HG02943 (cell line): ENCODE results near the gene ITGB5.
"Not testable (repeated sequence)": the region's sequence is repeated elsewhere in the genome, so short reads cannot be mapped to it uniquely, and the experiment has no call there.

ENCODE experiments used
- ATAC-seq: cut with Tn5 transposase; IDR thresholded peaks from one replicate; pipeline ENCODE4 v1.9.1; 2021; ENCODE audit warnings: mild to moderate bottlenecking, low read depth, moderate library complexity; ENCODE audit not compliant: unreplicated experiment

ITGB5 gene

DNA sequence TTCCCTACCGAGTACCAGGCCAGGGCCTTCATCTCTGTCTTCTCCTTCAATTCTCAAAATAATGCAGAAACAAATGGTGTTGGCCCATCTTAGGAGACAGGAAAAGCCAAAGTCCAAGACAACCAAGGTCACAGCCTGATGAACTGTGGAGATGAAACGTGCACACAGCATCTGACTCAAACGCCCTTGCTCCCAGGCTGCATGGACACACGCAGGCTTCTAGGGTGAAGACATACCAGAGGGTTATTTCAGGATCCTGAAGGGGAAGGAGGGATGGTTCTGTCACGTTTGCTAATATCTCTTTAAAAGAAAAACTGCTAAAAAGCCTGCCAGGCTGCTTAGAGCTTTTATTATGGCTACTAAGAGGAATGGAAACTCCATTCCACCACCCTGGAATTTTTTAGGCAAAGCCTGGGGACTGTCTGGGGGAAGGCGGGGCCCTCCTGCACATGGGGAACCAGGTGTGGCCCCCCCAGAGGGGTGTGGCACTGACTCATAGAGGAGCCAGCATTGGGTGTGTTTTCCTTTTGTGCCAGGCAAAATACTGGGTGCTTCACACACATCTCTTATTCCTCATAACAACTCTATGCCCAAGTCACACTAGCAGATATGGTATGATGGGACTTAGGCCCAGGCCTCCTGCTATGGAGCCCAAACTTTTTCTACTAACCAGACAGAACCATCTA, 94.0 kb downstream of the ITGB5 start:
- ATAC-seq, result no peak

DNA sequence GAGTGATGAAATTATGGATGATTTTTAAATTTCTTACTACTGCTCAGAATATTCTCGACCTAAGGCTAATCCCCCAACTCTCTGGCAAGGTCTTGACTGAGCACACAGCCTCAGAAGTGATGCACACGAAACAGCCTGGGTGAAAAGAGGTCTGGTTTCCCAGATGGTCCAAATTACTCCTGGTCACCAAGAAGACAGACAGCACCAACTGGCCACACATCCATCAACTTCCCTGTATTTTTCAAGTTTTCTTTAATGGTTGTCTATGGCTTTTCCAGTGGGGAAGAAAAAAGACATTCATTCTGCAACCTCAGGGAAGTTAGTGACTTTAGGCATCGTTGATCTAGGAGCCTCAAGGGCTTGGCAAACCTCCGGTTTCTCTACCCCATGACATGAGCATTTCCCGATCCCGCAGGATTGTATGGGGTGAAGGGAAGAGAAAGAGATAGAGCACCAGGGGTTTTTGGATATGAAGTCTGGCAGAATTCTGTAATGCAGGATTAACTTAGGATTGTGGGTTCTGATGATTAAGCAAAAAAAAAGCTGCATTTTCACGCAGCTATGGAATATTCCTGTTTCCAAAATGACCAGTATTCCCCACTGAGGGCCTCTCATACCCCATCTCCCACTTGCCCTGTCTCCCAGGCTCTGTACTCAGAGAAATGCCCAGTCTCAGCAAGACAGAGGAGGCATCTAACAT, 94.7 kb downstream of the ITGB5 start:
- no peak for ATAC-seq

DNA sequence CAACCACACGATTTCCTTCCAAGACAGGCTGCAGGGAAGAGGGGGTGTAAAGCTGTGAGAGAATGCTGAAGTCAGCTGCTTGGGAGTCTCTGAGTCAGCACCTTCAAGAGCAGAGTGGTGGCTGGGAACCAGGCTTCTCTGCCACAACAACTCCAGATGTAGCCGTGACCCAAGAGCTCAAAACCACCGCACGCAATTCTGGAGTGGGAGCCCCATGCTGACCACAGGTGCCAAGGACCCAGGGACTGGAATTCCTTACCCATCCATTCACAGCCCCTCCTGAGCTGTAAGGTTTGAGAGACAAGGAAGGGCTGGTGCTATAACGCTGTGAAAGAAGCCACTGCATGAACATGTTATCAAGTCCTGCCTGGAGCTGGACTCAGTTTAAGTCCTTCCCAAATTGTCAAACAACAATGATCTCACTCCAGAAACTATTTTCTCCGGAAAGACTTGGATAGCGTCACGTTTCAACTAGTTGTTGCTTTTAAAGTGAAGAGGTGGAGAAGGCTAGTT, 95.5 kb downstream of the ITGB5 start:
- no peak for ATAC-seq

GRCh38 chr3:124791142-124791541, 96.0 kb downstream of the ITGB5 start:
- ATAC-seq, result no peak

DNA sequence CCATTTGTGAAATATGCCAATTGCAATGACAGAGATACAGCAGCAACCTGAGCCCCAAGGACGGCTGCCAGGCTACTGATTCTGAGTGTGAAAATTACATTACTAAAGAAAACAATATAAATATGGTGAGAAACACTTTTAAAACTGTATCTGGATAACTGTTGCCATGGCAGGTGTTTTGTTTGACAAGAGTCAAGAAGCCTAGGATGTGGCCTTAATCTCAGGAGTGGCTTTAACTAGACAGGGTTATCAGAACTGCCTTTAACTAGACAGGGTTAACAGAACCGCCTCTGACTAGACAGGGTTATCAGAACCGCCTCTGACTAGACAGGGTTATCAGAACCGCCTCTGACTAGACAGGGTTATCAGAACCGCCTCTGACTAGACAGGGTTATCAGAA, 98.1 kb downstream of the ITGB5 start:
- not testable (repeated sequence) for ATAC-seq

DNA sequence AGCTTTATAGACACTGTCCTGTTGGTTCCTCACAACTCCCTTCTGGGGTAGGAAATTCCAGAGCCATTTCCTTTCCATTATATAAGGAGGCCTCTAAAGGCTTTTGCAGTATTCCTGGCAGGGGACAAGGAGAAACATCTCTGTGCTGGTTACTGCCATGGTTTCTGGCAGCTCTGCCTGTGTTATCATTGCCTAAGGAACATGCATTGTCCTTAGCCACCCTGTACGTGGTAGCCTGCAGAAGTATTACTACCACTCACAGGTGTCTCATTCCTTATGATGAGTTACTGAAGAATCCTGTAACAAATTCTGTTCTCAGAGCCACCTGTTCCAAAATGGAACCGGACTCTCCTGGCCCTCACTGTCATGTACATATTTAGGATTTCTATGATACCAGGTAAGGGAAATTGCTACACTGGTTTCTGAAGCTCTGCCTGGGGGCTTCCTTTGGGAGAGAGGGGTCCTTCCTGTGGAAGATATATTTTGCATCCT, 98.9 kb downstream of the ITGB5 start:
- ATAC-seq, result no peak

DNA sequence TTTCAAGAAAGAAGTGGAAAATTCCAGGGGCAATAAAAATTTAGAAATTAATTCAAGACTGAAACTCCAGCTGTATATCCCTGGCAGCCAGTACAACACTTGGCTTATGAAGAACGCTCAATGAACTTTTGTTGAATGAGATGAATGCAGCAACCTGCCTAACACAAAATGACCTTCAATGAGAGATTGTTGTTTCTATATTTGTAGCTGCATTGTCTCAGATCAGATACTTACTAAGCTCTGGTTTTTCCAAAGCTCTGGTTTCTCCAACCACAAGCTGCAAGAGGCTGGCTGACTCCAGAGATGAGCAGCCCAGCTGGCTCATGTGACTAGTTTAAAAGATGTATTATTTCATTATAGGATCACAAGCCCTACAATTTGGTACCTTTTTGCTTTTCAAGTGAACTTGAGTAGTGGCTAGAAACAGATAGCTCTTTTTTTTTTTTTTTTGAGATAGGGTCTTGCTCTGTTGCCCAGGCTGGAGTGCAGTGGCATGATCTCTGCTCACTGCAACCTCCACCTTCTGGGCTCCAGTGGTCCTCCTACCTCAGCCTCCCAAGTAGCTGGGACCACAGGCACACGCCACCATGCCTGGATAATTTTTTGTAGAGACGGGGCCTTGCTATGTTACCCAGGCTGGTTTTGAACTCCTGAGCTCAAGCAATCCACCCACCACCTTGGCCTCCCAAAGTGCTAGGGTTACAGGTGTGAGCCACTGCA, 99.5 kb downstream of the ITGB5 start:
- no peak for ATAC-seq

- ATAC-seq, result no peak
Observed at GRCh38 chr3:124786511-124787241, 100.5 kb downstream of the ITGB5 start.

GRCh38 chr3:124785973-124786372, 101.2 kb downstream of the ITGB5 start:
- no peak for ATAC-seq

DNA sequence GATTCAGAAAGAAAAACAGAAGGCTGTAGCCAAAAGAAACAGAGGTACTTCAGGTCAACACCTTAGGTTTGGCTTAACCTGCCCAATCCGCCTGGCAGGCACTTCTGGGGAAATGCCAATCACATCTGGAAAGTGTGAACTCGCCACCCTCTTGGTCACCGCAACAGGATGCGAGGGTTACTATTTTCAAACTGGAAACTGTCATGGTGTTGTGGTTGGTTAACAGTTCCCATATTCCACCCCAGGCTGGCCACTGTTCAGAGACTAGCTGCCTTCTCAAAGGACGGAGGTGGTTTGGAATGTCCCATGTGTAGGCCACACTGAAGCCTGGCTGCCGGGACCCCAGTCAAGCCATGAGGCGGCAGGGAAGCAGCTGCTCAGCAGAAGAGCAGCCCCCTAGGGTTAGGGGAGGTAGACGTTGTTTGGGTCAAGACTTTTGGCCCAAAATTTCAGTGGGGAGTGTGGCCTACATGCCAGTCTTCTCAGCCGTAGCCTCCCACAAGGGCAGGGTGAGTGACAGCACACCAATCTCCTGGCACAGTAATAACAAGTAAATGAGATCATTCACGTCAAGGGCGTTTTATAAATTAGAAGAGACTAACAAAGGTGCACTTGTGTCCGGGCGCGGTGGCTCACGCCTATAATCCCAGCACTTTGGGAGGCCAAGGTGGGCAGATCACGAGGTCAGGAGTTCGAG, 102.3 kb downstream of the ITGB5 start:
- ATAC-seq, result peak; percentile 67

DNA sequence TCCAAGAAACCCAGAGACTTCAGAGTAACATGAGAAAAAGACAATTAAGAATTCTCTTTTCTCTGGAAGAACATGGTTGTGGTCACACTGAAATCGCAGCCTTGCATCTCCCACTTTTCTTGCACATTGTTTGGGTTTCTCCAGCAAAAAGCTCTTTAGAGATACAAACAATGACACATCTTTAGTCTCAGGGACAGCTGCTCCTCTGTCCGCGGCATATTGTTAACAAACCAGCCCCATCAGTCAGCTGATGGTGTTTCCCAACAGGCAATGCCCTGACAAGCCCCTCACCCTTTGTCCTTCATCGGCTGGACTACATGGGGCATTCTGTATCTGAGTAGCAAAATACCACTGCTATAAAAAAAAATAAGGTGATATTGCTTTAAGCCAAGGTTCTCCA, 103.5 kb downstream of the ITGB5 start:
- ATAC-seq, result no peak

GRCh38 chr3:124782377-124782712, 104.8 kb downstream of the ITGB5 start:
- ATAC-seq, result not testable (repeated sequence)

GRCh38 chr3:124781476-124782376, 105.4 kb downstream of the ITGB5 start:
- ATAC-seq, result no peak

GRCh38 chr3:124780761-124781475, 106.2 kb downstream of the ITGB5 start:
- ATAC-seq, result no peak

DNA sequence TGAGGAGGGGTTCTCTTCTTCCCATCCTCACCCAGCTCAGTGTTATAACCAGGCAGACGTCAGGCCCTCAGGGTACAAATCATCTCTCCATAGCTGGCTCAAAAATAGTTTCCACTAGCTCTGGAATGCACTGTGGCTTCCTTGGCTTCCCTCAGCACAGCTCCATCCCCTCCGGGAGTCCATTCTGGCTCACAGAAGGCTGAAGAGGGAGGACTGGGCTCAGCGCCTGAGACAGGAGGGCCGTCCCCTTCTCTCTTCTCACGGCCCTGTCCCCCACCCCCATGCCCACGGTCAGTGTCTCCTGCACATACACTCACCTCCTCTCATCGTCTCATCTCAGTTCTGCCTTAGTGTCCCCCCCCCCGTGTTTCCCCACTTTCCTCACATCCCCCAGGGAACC, 106.8 kb downstream of the ITGB5 start:
- no peak for ATAC-seq

DNA sequence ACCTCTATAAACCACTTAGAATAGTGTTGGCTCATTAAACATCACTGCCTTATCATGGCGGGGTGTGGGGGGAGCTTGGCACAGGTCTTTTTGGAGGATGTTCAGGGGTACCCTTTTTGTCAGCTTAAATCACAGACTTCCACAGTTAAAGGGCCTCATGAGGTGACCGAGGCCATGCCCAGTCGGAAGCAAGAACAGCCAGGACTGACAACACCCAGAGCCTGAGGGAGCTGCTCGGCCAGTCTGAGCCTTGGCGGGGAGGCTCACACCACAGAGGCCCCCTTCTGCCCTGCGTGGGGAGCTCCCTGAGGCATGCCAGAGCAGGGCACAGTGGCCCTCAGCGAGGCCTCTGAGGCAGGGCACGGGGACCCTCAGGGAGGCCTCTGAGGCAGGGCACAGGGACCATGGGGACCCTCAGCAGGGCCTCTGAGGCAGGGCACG, 107.4 kb downstream of the ITGB5 start:
- ATAC-seq, result no peak

GRCh38 chr3:124779116-124779515, 108.0 kb downstream of the ITGB5 start:
- no peak for ATAC-seq

GRCh38 chr3:124777762-124778470, 109.2 kb downstream of the ITGB5 start:
- ATAC-seq, result no peak
